Neural progenitor cell (in vitro differentiated cells): ENCODE data around the gene PBX4. TPM values are rescaled to one million over a fixed set of nuclear protein-coding genes. Genes with fewer than 3 reads are reported as not detected.

Experiments
- DNase-seq: peaks from one replicate; pipeline ENCODE4 v3.0.0-alpha.2; 2016; ENCODE audit warnings: low spot score
- H2AFZ ChIP-seq: fragments of 200-600 bp; sonication (generic); replicated peaks from 2 replicates; pipeline ENCODE4 v1.6.1; 2016; ENCODE audit warnings: antibody characterized with exemption
- H3F3A ChIP-seq: fragments of 200-600 bp; sonication (generic); 2 replicates; pipeline ENCODE4 v1.6.1; 2016; ENCODE audit warnings: antibody characterized with exemption, low read depth
- H3K27ac ChIP-seq: fragments of 200-600 bp; sonication (generic); 2 replicates; pipeline ENCODE4 v1.5.1; 2016; ENCODE audit warnings: mild to moderate bottlenecking
- H3K27me3 ChIP-seq: fragments of 200-600 bp; sonication (generic); 2 replicates; pipeline ENCODE4 v1.6.1; 2016; ENCODE audit warnings: mild to moderate bottlenecking, moderate library complexity
- H3K36me3 ChIP-seq: fragments of 200-600 bp; sonication (generic); 2 replicates; pipeline ENCODE4 v1.5.1; 2016
- H3K4me1 ChIP-seq: fragments of 200-600 bp; sonication (generic); 2 replicates; pipeline ENCODE4 v1.6.1; 2016; ENCODE audit warnings: mixed run types
- H3K4me2 ChIP-seq: fragments of 200-600 bp; sonication (generic); 2 replicates; pipeline ENCODE4 v1.6.1; 2016
- H3K4me3 ChIP-seq: fragments of 200-600 bp; sonication (generic); 2 replicates; pipeline ENCODE4 v1.5.1; 2016
- H3K79me2 ChIP-seq: fragments of 200-600 bp; sonication (generic); 2 replicates; pipeline ENCODE4 v1.6.1; 2016; ENCODE audit warnings: low read depth
- H3K9ac ChIP-seq: fragments of 200-600 bp; sonication (generic); 2 replicates; pipeline ENCODE4 v1.6.1; 2016
- H3K9me3 ChIP-seq: fragments of 200-600 bp; sonication (generic); 2 replicates; pipeline ENCODE4 v1.5.1; 2016; ENCODE audit warnings: low read depth
- H4K20me1 ChIP-seq: fragments of 200-600 bp; sonication (generic); 2 replicates; pipeline ENCODE4 v1.6.1; 2016; ENCODE audit warnings: low read depth
- H3K27ac Mint-ChIP-seq: 3 replicates; pipeline ENCODE4 v1.8.0; 2021; ENCODE audit warnings: mixed read lengths
- H3K27me3 Mint-ChIP-seq: 2 replicates; pipeline ENCODE4 v1.8.0; 2022; ENCODE audit warnings: low read depth, mild to moderate bottlenecking, inconsistent platforms, moderate library complexity, mixed read lengths; ENCODE audit not compliant: insufficient read depth
- H3K36me3 Mint-ChIP-seq: 3 replicates; pipeline ENCODE4 v1.8.0; 2021; ENCODE audit warnings: mixed read lengths
- H3K4me1 Mint-ChIP-seq: 3 replicates; pipeline ENCODE4 v1.8.0; 2021; ENCODE audit warnings: mixed read lengths
- H3K4me3 Mint-ChIP-seq: 3 replicates; pipeline ENCODE4 v1.8.0; 2021; ENCODE audit warnings: mild to moderate bottlenecking, moderate library complexity, mixed read lengths
- H3K9me3 Mint-ChIP-seq: 3 replicates; pipeline ENCODE4 v1.8.0; 2020; ENCODE audit warnings: mixed read lengths
- CTCF ChIP-seq: fragments of 200-600 bp; sonication (generic); IDR thresholded peaks from 2 replicates; pipeline ENCODE4 v1.5.1; 2017; ENCODE audit warnings: antibody characterized with exemption, mild to moderate bottlenecking
- EZH2 ChIP-seq: fragments of 200-600 bp; sonication (generic); IDR thresholded peaks from 2 replicates; pipeline ENCODE4 v1.6.1; 2017; ENCODE audit warnings: antibody characterized with exemption, mild to moderate bottlenecking, moderate library complexity
- EZH2phosphoT487 ChIP-seq: fragments of 200-600 bp; sonication (generic); IDR thresholded peaks from 2 replicates; pipeline ENCODE4 v1.6.1; 2017; ENCODE audit warnings: antibody characterized with exemption
- total RNA-seq: library from RNA; depleted of rRNA; stranded (reverse); fragments of >200 nt; gene quantifications from 2 replicates; pipeline ENCODE4 v1.2.3, GENCODE V29; 2015; ENCODE audit warnings: low replicate concordance

Gene PBX4
- total RNA-seq, 1 donor from 2014 or later: 3.2 TPM

DNA sequence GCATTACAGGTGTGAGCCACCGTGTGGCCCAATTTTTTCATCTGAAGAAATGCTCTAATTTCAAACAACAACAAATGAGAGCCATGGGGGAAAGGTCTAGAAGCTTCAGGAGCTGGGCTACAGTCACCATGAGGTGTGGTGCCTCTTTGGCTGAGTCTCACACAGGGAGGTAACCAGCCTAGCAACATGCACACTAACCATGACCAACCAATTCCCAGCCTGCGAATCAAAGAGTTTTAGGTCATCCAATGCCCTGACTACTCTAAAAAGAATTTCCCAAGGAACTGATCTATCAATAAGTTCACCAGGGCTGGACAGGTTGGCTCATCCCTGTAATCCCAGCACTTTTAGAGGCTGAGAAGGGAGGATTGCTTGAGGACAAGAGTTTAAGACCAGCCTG is 29.9 kb downstream of the PBX4 start:
- Histone ChIP-seq H4K20me1 (no peaks in the 10 kb centered on the region), H3K27me3 (no peaks in the 10 kb centered on the region), H2AFZ (no peak overlapping the region), H3K4me2 (no peak overlapping the region), H3K79me2 (no peaks in the 10 kb centered on the region), H3K4me1 (peaks cover 5% of the 10 kb centered on the region), H3K9me3 (no peaks in the 10 kb centered on the region), H3K36me3 (no peaks in the 10 kb centered on the region), H3F3A (peaks cover 8% of the 10 kb centered on the region), H3K4me3 (no peak overlapping the region), H3K9ac (no peak overlapping the region), H3K27ac (no peak overlapping the region)
- Mint-ChIP-seq H3K9me3 (no peaks in the 10 kb centered on the region), H3K27me3 (peaks cover 6% of the 10 kb centered on the region), H3K27ac (no peak overlapping the region), H3K4me1 (peaks cover 5% of the 10 kb centered on the region), H3K36me3 (peaks cover 10% of the 10 kb centered on the region), H3K4me3 (no peak overlapping the region)
- DNase-seq: no peak
- no peak for TF ChIP-seq CTCF
- TF ChIP-seq EZH2: no peak
- no peak for TF ChIP-seq EZH2phosphoT487

GRCh38 chr19:19587771-19588170 is 30.7 kb downstream of the PBX4 start:
- Histone ChIP-seq H3F3A (peaks cover 9% of the 10 kb centered on the region), H3K27me3 (no peaks in the 10 kb centered on the region), H3K27ac (no peak overlapping the region), H3K4me1 (peaks cover 5% of the 10 kb centered on the region), H3K9me3 (no peaks in the 10 kb centered on the region), H3K9ac (no peak overlapping the region), H4K20me1 (no peaks in the 10 kb centered on the region), H3K4me2 (no peak overlapping the region), H3K79me2 (no peaks in the 10 kb centered on the region), H3K4me3 (no peak overlapping the region), H2AFZ (no peak overlapping the region), H3K36me3 (no peaks in the 10 kb centered on the region)
- Mint-ChIP-seq H3K27me3 (peaks cover 6% of the 10 kb centered on the region), H3K27ac (no peak overlapping the region), H3K4me1 (peaks cover 5% of the 10 kb centered on the region), H3K9me3 (no peaks in the 10 kb centered on the region), H3K4me3 (no peak overlapping the region), H3K36me3 (peaks cover 7% of the 10 kb centered on the region)
- TF ChIP-seq EZH2phosphoT487 (no peak), CTCF (no peak), EZH2 (no peak)
- DNase-seq: no peak

DNA sequence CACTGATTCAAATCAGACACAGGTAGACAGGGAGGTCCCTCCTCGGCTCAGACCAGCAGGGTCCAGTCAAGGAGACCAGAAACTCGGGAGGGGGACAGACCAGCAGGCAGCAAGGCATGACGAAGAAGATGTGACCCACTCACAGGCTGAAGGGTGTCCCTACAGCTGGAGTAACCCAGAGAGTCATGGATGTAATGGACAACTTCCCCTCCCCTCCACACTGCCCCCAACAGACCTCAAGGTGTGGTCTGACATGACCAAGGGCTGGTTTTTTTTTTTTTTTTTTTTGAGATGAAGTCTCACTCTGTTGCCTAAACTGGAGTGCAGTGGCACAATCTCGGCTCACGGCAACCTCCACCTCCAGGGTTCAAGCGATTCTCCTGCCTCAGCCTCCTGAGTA is 34.1 kb downstream of the PBX4 start:
- no peaks in the 10 kb centered on the region for H4K20me1 ChIP-seq
- H3K36me3 Mint-ChIP-seq: peaks cover 7% of the 10 kb centered on the region
- H3K27me3 Mint-ChIP-seq: peaks cover 4% of the 10 kb centered on the region
- no peak for DNase-seq
- H3K79me2 ChIP-seq: no peaks in the 10 kb centered on the region
- H3K9me3 ChIP-seq: no peaks in the 10 kb centered on the region
- H3F3A ChIP-seq: peaks cover 6% of the 10 kb centered on the region
- TF ChIP-seq EZH2 (no peak), EZH2phosphoT487 (no peak), CTCF (no peak)
- H3K4me3 Mint-ChIP-seq: no peak overlapping the region
- no peaks in the 10 kb centered on the region for H3K27me3 ChIP-seq
- H3K27ac ChIP-seq: no peak overlapping the region
- H3K4me3 ChIP-seq: no peak overlapping the region
- H2AFZ ChIP-seq: no peak overlapping the region
- no peaks in the 10 kb centered on the region for H3K9me3 Mint-ChIP-seq
- no peak overlapping the region for H3K4me2 ChIP-seq
- H3K4me1 ChIP-seq: peaks cover 15% of the 10 kb centered on the region
- no peak overlapping the region for H3K27ac Mint-ChIP-seq
- no peaks in the 10 kb centered on the region for H3K36me3 ChIP-seq
- no peak overlapping the region for H3K9ac ChIP-seq
- H3K4me1 Mint-ChIP-seq: peaks cover 15% of the 10 kb centered on the region

- H2AFZ ChIP-seq: no peak overlapping the region
- no peak overlapping the region for H3K9ac ChIP-seq
- peaks cover 6% of the 10 kb centered on the region for H3F3A ChIP-seq
- no peaks in the 10 kb centered on the region for H3K79me2 ChIP-seq
- no peaks in the 10 kb centered on the region for H3K27me3 ChIP-seq
- H4K20me1 ChIP-seq: no peaks in the 10 kb centered on the region
- H3K4me2 ChIP-seq: no peak overlapping the region
- no peak overlapping the region for H3K27ac ChIP-seq
- TF ChIP-seq CTCF: no peak
- H3K4me3 ChIP-seq: no peak overlapping the region
- Mint-ChIP-seq H3K4me1 (peaks cover 16% of the 10 kb centered on the region), H3K36me3 (peaks cover 5% of the 10 kb centered on the region), H3K4me3 (no peak overlapping the region), H3K9me3 (no peaks in the 10 kb centered on the region), H3K27ac (no peak overlapping the region), H3K27me3 (peaks cover 2% of the 10 kb centered on the region)
- H3K4me1 ChIP-seq: peaks cover 15% of the 10 kb centered on the region
- no peaks in the 10 kb centered on the region for H3K9me3 ChIP-seq
- DNase-seq: no peak
- no peaks in the 10 kb centered on the region for H3K36me3 ChIP-seq
These were observed 36.0 kb downstream of the PBX4 start for GRCh38 chr19:19582471-19582870.
